Measurements from ENCODE around the gene ADD3. TPM values are rescaled to one million over a fixed set of nuclear protein-coding genes. Genes with fewer than 3 reads are reported as not detected.

Gene ADD3
- total RNA-seq, 1 donor = 1,018 TPM

DNA sequence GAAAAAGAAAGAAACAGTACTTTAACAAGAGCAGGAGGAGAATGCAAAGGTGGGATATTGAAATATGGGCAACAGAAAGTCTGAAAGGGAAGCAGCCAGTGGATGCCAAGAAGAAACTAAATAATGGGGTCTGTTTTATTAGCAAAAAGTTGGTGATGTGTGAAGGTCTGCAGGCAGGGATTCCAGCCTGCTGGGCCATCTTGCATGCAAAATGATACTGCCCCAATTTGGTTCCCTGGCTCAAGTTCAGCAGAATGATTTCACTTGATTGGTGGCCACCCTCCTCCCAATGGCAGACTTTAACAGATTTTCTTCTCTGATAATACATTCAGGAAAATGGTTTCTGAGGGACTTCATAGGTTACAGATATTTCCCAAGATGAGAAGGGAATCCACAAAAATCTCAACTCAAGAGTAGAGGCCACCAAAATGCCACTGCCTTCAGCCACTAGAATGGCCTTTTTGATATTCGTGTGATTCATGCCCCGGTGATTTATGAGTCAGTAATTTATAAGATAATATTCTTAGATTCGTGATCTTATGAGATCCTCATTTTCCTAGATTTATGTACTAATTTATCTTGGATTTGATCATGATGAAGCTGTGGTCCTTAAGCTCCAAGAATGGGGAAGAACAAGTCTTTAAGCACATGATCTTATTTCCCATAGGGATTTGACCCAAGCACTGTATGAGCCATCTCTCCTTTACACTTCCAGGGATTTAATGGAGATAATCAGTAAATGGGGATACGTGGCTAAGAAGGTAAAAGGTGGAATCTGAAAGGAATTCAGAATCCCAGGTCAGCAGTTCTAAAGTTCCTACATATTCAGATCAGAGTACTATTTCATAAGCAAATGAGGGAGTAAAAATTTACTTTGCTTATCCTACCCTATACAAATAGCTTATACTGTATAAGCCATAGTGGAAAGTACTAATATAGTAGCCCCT lies 32.3 kb upstream of the ADD3 start:
- Histone ChIP-seq H3K9me3 (ENCODE audit: low read depth, low read length) (no peaks in the 10 kb centered on the region), H3K4me2 (ENCODE audit: insufficient read depth, low read length) (no peak overlapping the region), H3K4me1 (ENCODE audit: insufficient read depth, low read length) (peaks cover 46% of the 10 kb centered on the region), H4K20me1 (ENCODE audit: insufficient read depth, low read length) (no peaks in the 10 kb centered on the region), H3K36me3 (ENCODE audit: insufficient read depth, low read length) (no peaks in the 10 kb centered on the region), H3K79me2 (ENCODE audit: insufficient read depth, low read length) (no peaks in the 10 kb centered on the region), H3K4me3 (ENCODE audit: insufficient read depth, low read length) (no peak overlapping the region), H3K27ac (ENCODE audit: low read depth, low read length) (peak overlapping the region; percentile 53), H2AFZ (ENCODE audit: low read length) (no peak overlapping the region), H3K27me3 (ENCODE audit: insufficient read depth, low read length) (no peaks in the 10 kb centered on the region)
- DNase-seq (ENCODE audit: insufficient read length, low spot score, missing footprints) = no peak
- no peak for TF ChIP-seq CTCF (IDR thresholded peaks at IDR 0.05; ENCODE audit: extremely low read depth, low read depth, low read length)

- no peaks in the 10 kb centered on the region for H3K9me3 ChIP-seq (ENCODE audit: low read depth, low read length)
- no peak for TF ChIP-seq CTCF (IDR thresholded peaks at IDR 0.05; ENCODE audit: extremely low read depth, low read depth, low read length)
- no peak overlapping the region for H3K4me3 ChIP-seq (ENCODE audit: insufficient read depth, low read length)
- no peaks in the 10 kb centered on the region for H3K27me3 ChIP-seq (ENCODE audit: insufficient read depth, low read length)
- no peaks in the 10 kb centered on the region for H3K36me3 ChIP-seq (ENCODE audit: insufficient read depth, low read length)
- no peaks in the 10 kb centered on the region for H3K79me2 ChIP-seq (ENCODE audit: insufficient read depth, low read length)
- H3K4me2 ChIP-seq (ENCODE audit: insufficient read depth, low read length) = no peak overlapping the region
- no peak overlapping the region for H2AFZ ChIP-seq (ENCODE audit: low read length)
- H3K4me1 ChIP-seq (ENCODE audit: insufficient read depth, low read length) = peaks cover 48% of the 10 kb centered on the region
- H3K27ac ChIP-seq (ENCODE audit: low read depth, low read length) = peak overlapping the region; percentile 72
- no peak for DNase-seq (ENCODE audit: insufficient read length, low spot score, missing footprints)
- no peaks in the 10 kb centered on the region for H4K20me1 ChIP-seq (ENCODE audit: insufficient read depth, low read length)
Observed at GRCh38 chr10:109976681-109977080, 31.1 kb upstream of the ADD3 start.

GRCh38 chr10:109977382-109977806 lies 30.4 kb upstream of the ADD3 start:
- H3K79me2 ChIP-seq (ENCODE audit: insufficient read depth, low read length) = no peaks in the 10 kb centered on the region
- no peaks in the 10 kb centered on the region for H4K20me1 ChIP-seq (ENCODE audit: insufficient read depth, low read length)
- H3K9me3 ChIP-seq (ENCODE audit: low read depth, low read length) = no peaks in the 10 kb centered on the region
- H3K27ac ChIP-seq (ENCODE audit: low read depth, low read length) = peak overlapping the region; percentile 72
- TF ChIP-seq CTCF (IDR thresholded peaks at IDR 0.05; ENCODE audit: extremely low read depth, low read depth, low read length) = no peak
- H3K4me1 ChIP-seq (ENCODE audit: insufficient read depth, low read length) = peaks cover 55% of the 10 kb centered on the region
- peak overlapping the region; percentile 19 for H3K4me3 ChIP-seq (ENCODE audit: insufficient read depth, low read length)
- no peaks in the 10 kb centered on the region for H3K36me3 ChIP-seq (ENCODE audit: insufficient read depth, low read length)
- H3K4me2 ChIP-seq (ENCODE audit: insufficient read depth, low read length) = peak overlapping the region; percentile 66
- H3K27me3 ChIP-seq (ENCODE audit: insufficient read depth, low read length) = no peaks in the 10 kb centered on the region
- DNase-seq (ENCODE audit: insufficient read length, low spot score, missing footprints) = peak; percentile 82
- peak overlapping the region; percentile 73 for H2AFZ ChIP-seq (ENCODE audit: low read length)

GRCh38 chr10:109978481-109978880 lies 29.3 kb upstream of the ADD3 start:
- Histone ChIP-seq H2AFZ (ENCODE audit: low read length) (peak overlapping the region; percentile 34), H3K36me3 (ENCODE audit: insufficient read depth, low read length) (no peaks in the 10 kb centered on the region), H4K20me1 (ENCODE audit: insufficient read depth, low read length) (no peaks in the 10 kb centered on the region), H3K9me3 (ENCODE audit: low read depth, low read length) (no peaks in the 10 kb centered on the region), H3K4me1 (ENCODE audit: insufficient read depth, low read length) (peaks cover 62% of the 10 kb centered on the region), H3K27me3 (ENCODE audit: insufficient read depth, low read length) (no peaks in the 10 kb centered on the region), H3K27ac (ENCODE audit: low read depth, low read length) (peak overlapping the region; percentile 72), H3K4me3 (ENCODE audit: insufficient read depth, low read length) (peak overlapping the region; percentile 17), H3K4me2 (ENCODE audit: insufficient read depth, low read length) (peak overlapping the region; percentile 66), H3K79me2 (ENCODE audit: insufficient read depth, low read length) (no peaks in the 10 kb centered on the region)
- DNase-seq (ENCODE audit: insufficient read length, low spot score, missing footprints) = no peak
- TF ChIP-seq CTCF (IDR thresholded peaks at IDR 0.05; ENCODE audit: extremely low read depth, low read depth, low read length) = peak; percentile 91
